OCI-LY7 (cell line): ENCODE results near the gene SLC30A9. TPM values are rescaled to one million over a fixed set of nuclear protein-coding genes. Genes with fewer than 3 reads are reported as not detected.

Experiments used
- BruUV-seq: library from RNA; stranded (reverse); fragments of 400-500 nt; replicated peaks from 2 replicates; lab custom pipeline; 2021; lab: Mats Ljungman, UMichigan
- CTCF ChIA-PET: fragments of 300-600 bp; sonication (Branson Sonifier 250); formaldehyde crosslinking; loops from one replicate; lab custom pipeline; 2022; ENCODE audit warnings: antibody characterized with exemption; ENCODE audit not compliant: unreplicated experiment; lab: Charles Lee
- POLR2A ChIA-PET: fragments of 300-600 bp; sonication (Branson Sonifier 250); formaldehyde crosslinking; loops from one replicate; lab custom pipeline; 2022; ENCODE audit warnings: antibody characterized with exemption; lab: Charles Lee
- DNase-seq: peaks from one replicate; pipeline ENCODE4 v3.0.0-alpha.2; 2015; ENCODE audit warnings: low spot score
- H2AFZ ChIP-seq: fragments of 200-600 bp; sonication (generic), shearing (Covaris generic); 2 replicates; pipeline ENCODE4 v1.6.1; 2014; ENCODE audit warnings: mild to moderate bottlenecking, antibody characterized with exemption, low read length, moderate library complexity
- H3K27ac ChIP-seq: fragments of 200-600 bp; sonication (generic); 2 replicates; pipeline ENCODE4 v1.5.1; 2014; ENCODE audit warnings: mixed run types, low read depth, mild to moderate bottlenecking, moderate library complexity, low read length, inconsistent platforms; ENCODE audit not compliant: poor library complexity, severe bottlenecking
- H3K36me3 ChIP-seq: fragments of 200-600 bp; sonication (generic); 2 replicates; pipeline ENCODE4 v1.6.1; 2014; ENCODE audit warnings: mild to moderate bottlenecking, antibody characterized with exemption, low read length, moderate library complexity, mixed read lengths; ENCODE audit not compliant: insufficient read depth
- H3K4me1 ChIP-seq: fragments of 200-600 bp; sonication (generic); 2 replicates; pipeline ENCODE4 v1.5.1; 2014; ENCODE audit warnings: mild to moderate bottlenecking, low read length; ENCODE audit not compliant: insufficient read depth, poor library complexity, severe bottlenecking
- H3K4me2 ChIP-seq: fragments of 200-600 bp; sonication (generic); 2 replicates; pipeline ENCODE4 v1.6.1; 2014; ENCODE audit warnings: mild to moderate bottlenecking, low read length
- H3K4me3 ChIP-seq: fragments of 200-600 bp; sonication (generic); 2 replicates; pipeline ENCODE4 v1.5.1; 2014; ENCODE audit warnings: mild to moderate bottlenecking, low read depth, low read length; ENCODE audit not compliant: poor library complexity, severe bottlenecking
- H3K79me2 ChIP-seq: fragments of 200-600 bp; sonication (generic); 2 replicates; pipeline ENCODE4 v1.6.1; 2016; ENCODE audit warnings: low read depth, mild to moderate bottlenecking, low read length, moderate library complexity, mixed read lengths; ENCODE audit not compliant: insufficient read depth
- H3K9me2 ChIP-seq: fragments of 200-600 bp; sonication (generic); 2 replicates; pipeline ENCODE4 v1.6.1; 2016; ENCODE audit warnings: mild to moderate bottlenecking, low read length, mixed read lengths; ENCODE audit not compliant: insufficient read depth
- H3K9me3 ChIP-seq: fragments of 200-600 bp; sonication (generic); 2 replicates; pipeline ENCODE4 v1.6.1; 2014; ENCODE audit warnings: mild to moderate bottlenecking, mixed run types, low read length, mixed read lengths
- H4K20me1 ChIP-seq: fragments of 200-600 bp; sonication (generic); 2 replicates; pipeline ENCODE4 v1.6.1; 2014; ENCODE audit warnings: mild to moderate bottlenecking, antibody characterized with exemption, low read length, moderate library complexity, mixed read lengths; ENCODE audit not compliant: insufficient read depth
- CTCF ChIP-seq: fragments of 200-600 bp; sonication (generic); conservative IDR thresholded peaks from 2 replicates; pipeline ENCODE4 v1.5.1; 2014; ENCODE audit warnings: mild to moderate bottlenecking, antibody characterized with exemption, low read length, moderate library complexity, mixed read lengths
- EZH2phosphoT487 ChIP-seq: fragments of 200-600 bp; sonication (generic); IDR thresholded peaks from 2 replicates; pipeline ENCODE4 v1.6.1; 2018; ENCODE audit warnings: low read depth, borderline replicate concordance, mild to moderate bottlenecking, mixed run types, antibody characterized with exemption, low read length, moderate library complexity, mixed read lengths
- intact Hi-C: fragments of 100-400 bp; cut with micrococcal nuclease; formaldehyde crosslinking; loops from one replicate; pipeline ENCODE4 v1.10.0; 2022; ENCODE audit not compliant: unreplicated experiment
- total RNA-seq, 2 experiments: library from RNA; depleted of rRNA in 1 of 2; stranded (reverse); fragments of >200 nt in 1 of 2; shearing (Covaris generic) in 1 of 2; gene quantifications; 2 replicates each; pipeline ENCODE4 v1.2.3, GENCODE V29; 2014 to 2022

SLC30A9 gene
- total RNA-seq, 2 experiments from 2014 or later: 33.8 to 40.8 TPM

DNA sequence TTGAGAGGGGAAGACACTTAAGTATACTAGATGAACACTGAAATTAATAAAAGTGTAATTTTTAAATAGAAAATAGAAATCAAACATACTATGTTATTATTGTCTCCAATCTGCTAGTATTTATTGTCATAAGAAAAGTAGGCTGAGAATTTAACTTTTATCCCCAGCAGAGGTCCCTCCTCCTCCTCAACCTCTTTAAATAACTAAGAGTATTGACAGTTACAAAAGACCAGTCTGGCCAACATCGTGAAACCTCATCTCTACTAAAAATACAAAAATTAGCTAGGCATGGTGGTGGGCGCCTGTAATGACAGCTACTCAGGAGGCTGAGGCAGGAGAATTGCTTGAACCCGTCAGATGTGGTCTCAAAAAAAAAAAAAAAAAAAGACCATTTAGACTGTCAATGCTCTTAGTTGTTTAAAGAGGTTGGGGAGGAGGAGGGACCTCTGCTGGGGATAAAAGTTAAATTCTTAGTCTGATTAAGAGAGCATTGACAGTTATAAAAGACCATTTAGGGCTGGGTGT lies 4.2 kb downstream of the SLC30A9 start:
- no peaks in the 10 kb centered on the region for H3K9me3 ChIP-seq
- ChIA-PET CTCF (no interaction called here), POLR2A (interaction anchor here (0.7 kb wide), 1 partner anchor 39 kb away, joined by 4 read pairs; no protein-coding TSS in a partner anchor)
- H4K20me1 ChIP-seq: 0 out of 2 replicates have a peak, but pooled peaks cover 5% of the 10 kb centered on the region
- BruUV-seq: no TSS peak
- TF ChIP-seq EZH2phosphoT487 (no peak), CTCF (peak; percentile 32; the same call in 1 of the 2 replicates)
- no peaks in the 10 kb centered on the region for H3K9me2 ChIP-seq
- peaks cover 17% of the 10 kb centered on the region for H3K4me1 ChIP-seq
- H3K4me2 ChIP-seq: no peak overlapping the region
- no peak for DNase-seq
- H3K79me2 ChIP-seq: peaks cover 28% of the 10 kb centered on the region
- intact Hi-C loops: loop anchor here (5.0 kb wide), 1 partner anchor 158 kb away; the partner anchor contains the start of gene BEND4
- H3K4me3 ChIP-seq: no peak overlapping the region
- no peak overlapping the region for H3K27ac ChIP-seq
- H3K36me3 ChIP-seq: no peaks in the 10 kb centered on the region
- no peak overlapping the region for H2AFZ ChIP-seq

DNA sequence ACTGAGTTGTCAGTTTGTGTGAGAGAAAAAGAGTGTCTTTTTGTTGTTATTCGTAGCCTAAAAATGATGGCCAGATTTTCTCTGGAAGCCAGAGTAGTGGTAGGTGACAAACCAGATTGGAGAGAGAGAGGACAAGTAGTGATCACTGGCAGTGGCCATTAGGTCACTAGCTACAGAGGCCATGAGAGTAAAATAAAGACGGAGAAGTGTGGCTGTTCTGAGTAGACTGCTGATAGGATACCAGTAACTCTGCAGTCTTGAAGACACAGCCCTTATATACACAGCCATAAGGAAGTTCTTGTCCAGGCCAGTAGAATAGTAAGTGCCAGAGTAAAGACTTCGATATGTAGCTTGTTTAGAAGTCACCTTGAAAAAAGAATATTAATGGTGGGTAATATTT lies 7.7 kb downstream of the SLC30A9 start:
- Histone ChIP-seq H3K4me1 (no peaks in the 10 kb centered on the region), H3K9me2 (no peaks in the 10 kb centered on the region), H3K4me2 (no peak overlapping the region), H2AFZ (no peak overlapping the region), H4K20me1 (no peaks in the 10 kb centered on the region), H3K79me2 (peaks cover 7% of the 10 kb centered on the region), H3K36me3 (no peaks in the 10 kb centered on the region; the same call in 1 of the 2 replicates), H3K27ac (no peak overlapping the region), H3K9me3 (no peaks in the 10 kb centered on the region), H3K4me3 (no peak overlapping the region)
- intact Hi-C loops: no loop called here
- DNase-seq: no peak
- no TSS peak for BruUV-seq
- POLR2A ChIA-PET: interaction anchor here (0.6 to 1.1 kb wide), 4 partner anchors 11 to 1186 kb away, joined by 3 to 5 read pairs (median 4); no protein-coding TSS in a partner anchor
- TF ChIP-seq EZH2phosphoT487 (no peak), CTCF (no peak)
- CTCF ChIA-PET: no interaction called here

DNA sequence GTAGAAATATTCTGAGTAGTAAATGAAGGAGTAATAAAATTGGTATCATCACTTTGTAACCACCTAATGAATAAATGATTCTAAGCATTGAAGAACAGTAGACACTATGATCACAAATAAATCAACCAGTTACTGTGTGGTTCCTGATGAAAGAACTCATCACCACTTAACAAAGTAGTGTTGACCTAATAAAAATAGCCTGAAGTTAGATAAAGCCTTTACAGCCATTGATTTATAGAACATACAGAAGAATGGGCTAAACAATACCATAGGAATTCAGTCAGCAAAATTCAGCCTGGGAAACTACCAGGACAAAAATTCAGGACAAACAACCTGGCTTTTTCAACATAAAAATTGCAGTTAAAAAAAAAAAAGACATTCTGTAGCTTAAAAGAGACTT lies 9.0 kb downstream of the SLC30A9 start:
- H3K4me2 ChIP-seq: no peak overlapping the region
- no peaks in the 10 kb centered on the region for H3K79me2 ChIP-seq
- intact Hi-C loops: no loop called here
- no peaks in the 10 kb centered on the region for H3K9me3 ChIP-seq
- H3K27ac ChIP-seq: no peak overlapping the region
- no peak overlapping the region for H2AFZ ChIP-seq
- H4K20me1 ChIP-seq: no peaks in the 10 kb centered on the region
- no peaks in the 10 kb centered on the region for H3K9me2 ChIP-seq
- CTCF ChIA-PET: no interaction called here
- BruUV-seq: no TSS peak
- no peaks in the 10 kb centered on the region for H3K4me1 ChIP-seq
- no peak overlapping the region for H3K4me3 ChIP-seq
- POLR2A ChIA-PET: no interaction called here
- peaks cover 2% of the 10 kb centered on the region for H3K36me3 ChIP-seq
- TF ChIP-seq EZH2phosphoT487 (no peak), CTCF (no peak)
- no peak for DNase-seq
